Loucy (cell line): ENCODE measurements around the gene SNCG.

ENCODE experiments used
- EZH2phosphoT487 ChIP-seq: fragments of 200-600 bp; IDR thresholded peaks from 2 replicates; pipeline ENCODE4 v1.6.1; 2018; ENCODE audit warnings: antibody characterized with exemption, mild to moderate bottlenecking, moderate library complexity, borderline replicate concordance
- TF ChIP-seq, protein P1 (sequence below): fragments of 200-600 bp; sonication (generic); conservative IDR thresholded peaks from 2 replicates; pipeline ENCODE4 v1.5.1; 2014; ENCODE audit warnings: mild to moderate bottlenecking, antibody characterized with exemption, low read length

DNA sequence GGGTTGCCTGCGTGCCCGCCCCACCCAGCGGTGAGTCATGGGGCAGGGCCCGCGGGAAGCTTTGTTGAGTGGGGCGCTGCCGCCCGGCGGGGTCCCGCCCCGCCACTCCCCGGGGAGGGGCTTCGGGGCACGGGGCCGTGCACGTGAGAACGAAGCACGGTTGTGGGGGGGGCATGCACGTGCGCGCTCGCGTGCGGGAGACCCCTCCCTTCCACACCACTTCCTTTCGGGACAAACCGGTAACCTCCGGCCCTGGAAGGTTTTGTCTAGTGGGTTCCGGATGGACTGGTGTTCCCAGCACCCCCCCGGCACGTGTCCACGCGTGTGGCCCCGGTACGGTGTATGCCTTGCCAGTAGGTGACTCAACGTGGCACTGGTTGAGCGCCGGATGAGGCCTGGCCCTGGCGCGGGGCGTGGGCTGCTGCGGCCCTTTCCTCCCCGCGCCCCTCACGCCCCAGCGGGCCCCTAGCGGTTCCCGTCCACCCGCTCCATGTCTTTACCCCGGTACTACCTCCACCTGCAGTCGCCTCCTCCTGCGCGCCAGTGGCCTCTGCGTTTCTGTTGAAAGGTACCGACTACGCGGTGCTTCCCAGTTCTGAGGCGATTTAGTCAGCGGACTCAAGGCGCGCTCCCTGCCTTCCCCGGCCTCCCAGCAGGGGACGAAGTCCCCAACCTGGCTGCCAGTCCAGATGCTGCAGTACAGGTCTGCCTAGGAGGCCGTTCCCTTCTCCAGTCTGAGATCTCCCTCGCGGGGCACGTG, 13.0 kb downstream of the SNCG start:
- TF ChIP-seq, protein P1, sequence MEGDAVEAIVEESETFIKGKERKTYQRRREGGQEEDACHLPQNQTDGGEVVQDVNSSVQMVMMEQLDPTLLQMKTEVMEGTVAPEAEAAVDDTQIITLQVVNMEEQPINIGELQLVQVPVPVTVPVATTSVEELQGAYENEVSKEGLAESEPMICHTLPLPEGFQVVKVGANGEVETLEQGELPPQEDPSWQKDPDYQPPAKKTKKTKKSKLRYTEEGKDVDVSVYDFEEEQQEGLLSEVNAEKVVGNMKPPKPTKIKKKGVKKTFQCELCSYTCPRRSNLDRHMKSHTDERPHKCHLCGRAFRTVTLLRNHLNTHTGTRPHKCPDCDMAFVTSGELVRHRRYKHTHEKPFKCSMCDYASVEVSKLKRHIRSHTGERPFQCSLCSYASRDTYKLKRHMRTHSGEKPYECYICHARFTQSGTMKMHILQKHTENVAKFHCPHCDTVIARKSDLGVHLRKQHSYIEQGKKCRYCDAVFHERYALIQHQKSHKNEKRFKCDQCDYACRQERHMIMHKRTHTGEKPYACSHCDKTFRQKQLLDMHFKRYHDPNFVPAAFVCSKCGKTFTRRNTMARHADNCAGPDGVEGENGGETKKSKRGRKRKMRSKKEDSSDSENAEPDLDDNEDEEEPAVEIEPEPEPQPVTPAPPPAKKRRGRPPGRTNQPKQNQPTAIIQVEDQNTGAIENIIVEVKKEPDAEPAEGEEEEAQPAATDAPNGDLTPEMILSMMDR: no peak
- no peak for TF ChIP-seq EZH2phosphoT487
